KBM-7 (cell line): ENCODE results near the gene CCDC74A.
A peak's percentile ranks its signal among the peaks of the same experiment; 100 is the strongest.
"Not testable (repeated sequence)": the region's sequence is repeated elsewhere in the genome, so short reads cannot be mapped to it uniquely, and the experiment has no call there.

Experiments used
- DNase-seq: peaks from one replicate; pipeline ENCODE4 v3.0.0-alpha.2; 2015
- in situ Hi-C: fragments of 300-500 bp; cut with MboI; formaldehyde crosslinking; loops from 2 replicates; pipeline ENCODE4 v1.14.3; 2020; ENCODE audit warnings: low sequenced_read_pairs, low pct_unique_long_range_greater_than_20kb, mixed read lengths

The CCDC74A gene

GRCh38 chr2:131493199-131493968 lies 34.3 kb upstream of the CCDC74A start:
- DNase-seq, result peak; percentile 16
- in situ Hi-C loops, result loop anchor here (25.0 kb wide), 1 partner anchor 356 kb away; no protein-coding TSS in a partner anchor

GRCh38 chr2:131495506-131495905 lies 32.2 kb upstream of the CCDC74A start:
- not testable (repeated sequence) for DNase-seq

GRCh38 chr2:131498321-131498973 lies 29.2 kb upstream of the CCDC74A start:
- DNase-seq, result not testable (repeated sequence)
- in situ Hi-C loops, result loop anchor here (25.0 kb wide), 1 partner anchor 361 kb away; no protein-coding TSS in a partner anchor

More at GRCh38 chr2:131495506-131495905, 32.2 kb upstream of the CCDC74A start:
- in situ Hi-C loops, result loop anchor here (25.0 kb wide), 1 partner anchor 358 kb away; no protein-coding TSS in a partner anchor

GRCh38 chr2:131503587-131503986 lies 24.1 kb upstream of the CCDC74A start:
- not testable (repeated sequence) for DNase-seq
- in situ Hi-C loops, result loop anchor here (25.0 kb wide), 1 partner anchor 159 kb away; no protein-coding TSS in a partner anchor

GRCh38 chr2:131504082-131504750 lies 23.5 kb upstream of the CCDC74A start:
- in situ Hi-C loops, result loop anchor here (25.0 kb wide), 1 partner anchor 158 kb away; no protein-coding TSS in a partner anchor
- DNase-seq, result not testable (repeated sequence)

- DNase-seq, result no peak
- in situ Hi-C loops, result loop anchor here (25.0 kb wide), 1 partner anchor 153 kb away; no protein-coding TSS in a partner anchor
These were observed 18.1 kb upstream of the CCDC74A start for GRCh38 chr2:131509615-131510014.

- in situ Hi-C loops, result loop anchor here (25.0 kb wide), 1 partner anchor 151 kb away; no protein-coding TSS in a partner anchor
These were observed 16.3 kb upstream of the CCDC74A start for GRCh38 chr2:131511291-131511968.

GRCh38 chr2:131511969-131512870 lies 15.5 kb upstream of the CCDC74A start:
- DNase-seq, result not testable (repeated sequence)
- in situ Hi-C loops, result loop anchor here (25.0 kb wide), 1 partner anchor 150 kb away; no protein-coding TSS in a partner anchor

More at GRCh38 chr2:131511291-131511968, 16.3 kb upstream of the CCDC74A start:
- DNase-seq, result not testable (repeated sequence)

- in situ Hi-C loops, result loop anchor here (25.0 kb wide), 1 partner anchor 148 kb away; no protein-coding TSS in a partner anchor
- not testable (repeated sequence) for DNase-seq
These were observed 13.1 kb upstream of the CCDC74A start for GRCh38 chr2:131514408-131515166.

GRCh38 chr2:131515235-131515634 lies 12.5 kb upstream of the CCDC74A start:
- DNase-seq, result not testable (repeated sequence)
- in situ Hi-C loops, result loop anchor here (25.0 kb wide), 1 partner anchor 147 kb away; no protein-coding TSS in a partner anchor

GRCh38 chr2:131516011-131516410 lies 11.7 kb upstream of the CCDC74A start:
- in situ Hi-C loops, result loop anchor here (25.0 kb wide), 1 partner anchor 146 kb away; no protein-coding TSS in a partner anchor
- DNase-seq, result no peak

- in situ Hi-C loops, result loop anchor here (25.0 kb wide), 1 partner anchor 146 kb away; no protein-coding TSS in a partner anchor
- DNase-seq, result peak; percentile 15
These were observed 11.1 kb upstream of the CCDC74A start for GRCh38 chr2:131516621-131517020.

GRCh38 chr2:131517106-131517831 lies 10.4 kb upstream of the CCDC74A start:
- no peak for DNase-seq
- in situ Hi-C loops, result loop anchor here (25.0 kb wide), 1 partner anchor 145 kb away; no protein-coding TSS in a partner anchor

GRCh38 chr2:131517856-131518255 lies 9.8 kb upstream of the CCDC74A start:
- in situ Hi-C loops, result loop anchor here (25.0 kb wide), 1 partner anchor 144 kb away; no protein-coding TSS in a partner anchor
- DNase-seq, result not testable (repeated sequence)

GRCh38 chr2:131518531-131518930 lies 9.2 kb upstream of the CCDC74A start:
- not testable (repeated sequence) for DNase-seq
- in situ Hi-C loops, result loop anchor here (25.0 kb wide), 1 partner anchor 144 kb away; no protein-coding TSS in a partner anchor

- in situ Hi-C loops, result loop anchor here (25.0 kb wide), 1 partner anchor 143 kb away; no protein-coding TSS in a partner anchor
- DNase-seq, result no peak
These were observed 8.2 kb upstream of the CCDC74A start for GRCh38 chr2:131519466-131519865.
